ENCODE results near the gene PSG5.
"Not testable (repeated sequence)": the region's sequence is repeated elsewhere in the genome, so short reads cannot be mapped to it uniquely, and the experiment has no call there.

Gene PSG5

DNA sequence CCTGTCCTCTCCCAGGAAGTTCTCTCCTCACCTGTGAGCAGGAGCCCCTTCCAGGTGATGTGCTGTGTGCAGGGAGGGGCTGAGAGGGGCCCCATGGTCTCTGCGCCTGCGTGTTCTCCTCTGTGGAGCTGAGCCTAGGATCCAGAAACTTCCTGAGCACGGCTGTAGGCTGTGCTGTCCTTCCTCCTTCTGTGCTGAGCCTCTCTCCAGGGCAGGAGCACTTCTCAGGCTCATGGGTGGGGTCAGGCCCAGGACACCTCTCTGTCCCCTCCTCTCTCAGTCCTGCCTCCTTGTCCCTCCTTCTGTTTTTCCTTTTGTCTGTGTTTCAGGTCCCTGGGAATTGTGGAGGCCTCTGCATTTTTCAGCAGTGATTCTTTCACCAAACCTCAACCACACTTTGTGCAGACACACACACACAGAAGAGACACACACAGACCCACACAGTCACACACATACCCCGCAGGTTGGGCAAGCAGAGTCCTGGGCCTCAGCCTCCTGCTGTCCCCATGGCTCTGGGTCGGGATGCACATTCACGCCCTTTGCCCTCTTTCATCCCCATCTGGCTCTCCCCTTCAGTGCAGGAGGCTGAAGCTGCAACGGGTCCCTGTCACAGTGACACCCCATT is at the start of gene PSG5:
Gene PSG5, minus strand, starts transcription at position 226 of the 625 bp plus-strand sequence. Its CDS starts 131 bp downstream, at position 95.
- DNase-seq (ENCODE audit: low read depth) = not testable (repeated sequence)

DNA sequence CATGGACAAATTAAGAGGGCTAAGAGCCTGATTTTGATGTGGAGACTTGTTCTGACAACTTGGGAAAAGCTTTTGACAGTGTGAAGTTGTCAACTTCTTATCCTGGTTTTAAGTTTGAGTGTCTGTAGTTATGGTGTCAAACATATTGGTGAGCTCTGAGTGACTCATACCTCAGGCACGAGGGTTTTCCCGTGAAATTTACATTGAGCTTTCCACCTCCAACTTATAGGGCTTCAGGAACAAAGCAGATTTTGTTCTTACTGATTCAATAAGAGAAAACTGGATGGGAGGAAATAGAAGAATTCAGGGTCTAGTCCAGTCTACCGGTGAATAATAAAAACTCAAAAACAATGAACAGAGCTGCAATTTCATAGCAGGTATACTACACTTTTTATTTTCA is 49.4 kb upstream of the PSG5 start:
- DNase-seq (ENCODE audit: low read depth) = not testable (repeated sequence)

DNA sequence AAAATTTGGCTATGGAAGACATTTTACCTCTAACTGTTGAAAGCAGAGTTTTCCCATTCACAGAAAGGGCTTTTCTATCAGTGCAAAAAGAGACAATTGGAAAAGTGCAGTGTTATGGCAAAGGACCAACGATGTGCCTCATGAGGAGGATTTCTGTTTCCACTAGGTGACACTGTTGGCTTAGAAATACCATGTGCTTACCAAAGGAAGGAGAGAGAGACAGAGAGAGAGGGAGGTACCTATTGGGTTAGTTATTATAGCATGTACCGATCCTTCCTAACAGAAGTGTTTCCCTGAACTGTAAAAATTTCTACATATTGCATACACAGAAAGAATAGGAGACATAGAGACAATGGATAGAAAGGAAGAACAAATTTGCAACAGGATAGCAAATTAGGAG is 43.0 kb upstream of the PSG5 start:
- no peak for DNase-seq (ENCODE audit: low read depth)

DNA sequence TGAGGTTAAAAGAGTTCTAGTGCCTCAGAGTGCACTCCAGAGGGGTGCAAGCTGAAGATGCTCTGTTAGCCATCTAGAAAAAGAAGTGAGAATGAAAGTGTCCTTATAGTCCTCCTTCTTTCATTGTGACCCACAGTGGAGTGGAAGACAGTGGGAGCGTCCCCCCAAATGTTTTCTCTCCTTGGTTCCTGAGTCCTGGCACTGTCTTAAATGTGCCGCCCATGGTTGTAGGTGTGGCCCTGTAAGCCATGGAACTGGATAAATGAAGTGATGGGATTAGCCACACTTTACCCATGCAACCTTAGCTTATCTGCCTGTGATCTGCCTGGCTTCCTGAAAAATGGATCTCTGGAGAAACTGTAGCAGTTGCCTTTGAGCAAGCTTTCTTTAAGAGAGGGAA is 42.4 kb upstream of the PSG5 start:
- not testable (repeated sequence) for DNase-seq (ENCODE audit: low read depth)

DNA sequence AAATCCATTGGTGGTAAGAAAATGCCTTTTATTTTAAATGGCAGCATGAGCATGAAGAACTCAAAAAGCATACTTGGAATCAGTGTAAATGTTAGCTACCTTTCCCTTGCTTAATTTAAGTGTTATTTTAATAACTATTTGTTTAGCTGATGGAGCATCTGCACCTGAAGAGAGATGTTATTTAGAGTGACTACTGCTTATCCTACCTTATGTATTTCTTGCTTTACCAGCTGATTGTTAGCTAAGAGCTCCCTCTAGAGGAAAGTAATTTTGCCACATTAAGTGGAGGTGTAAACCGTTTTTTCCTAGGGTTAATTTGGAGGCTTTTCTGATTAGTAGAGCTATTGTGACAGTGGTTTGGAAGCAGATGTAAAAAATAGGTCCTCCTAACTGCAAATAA is 40.6 kb upstream of the PSG5 start:
- not testable (repeated sequence) for DNase-seq (ENCODE audit: low read depth)

DNA sequence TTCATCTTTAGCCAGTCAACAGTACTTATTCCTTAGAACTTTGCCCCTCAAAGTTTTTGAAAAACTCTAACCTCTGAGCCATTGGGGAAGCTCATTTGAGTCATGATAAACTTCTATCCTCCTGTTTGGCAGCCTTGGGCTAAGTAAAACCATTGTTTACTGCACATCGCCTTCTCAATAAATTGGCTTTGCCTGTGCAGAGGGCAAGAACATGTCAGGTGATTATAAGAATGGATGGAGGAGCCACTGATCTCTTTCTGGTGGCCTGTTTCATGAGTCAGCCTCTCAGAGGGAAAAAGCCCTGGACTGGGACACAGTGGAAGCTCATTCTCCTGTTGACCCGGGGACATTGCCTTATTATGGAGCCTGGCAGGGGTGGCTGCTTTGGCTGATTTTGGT is 38.5 kb upstream of the PSG5 start:
- no peak for DNase-seq (ENCODE audit: low read depth)

DNA sequence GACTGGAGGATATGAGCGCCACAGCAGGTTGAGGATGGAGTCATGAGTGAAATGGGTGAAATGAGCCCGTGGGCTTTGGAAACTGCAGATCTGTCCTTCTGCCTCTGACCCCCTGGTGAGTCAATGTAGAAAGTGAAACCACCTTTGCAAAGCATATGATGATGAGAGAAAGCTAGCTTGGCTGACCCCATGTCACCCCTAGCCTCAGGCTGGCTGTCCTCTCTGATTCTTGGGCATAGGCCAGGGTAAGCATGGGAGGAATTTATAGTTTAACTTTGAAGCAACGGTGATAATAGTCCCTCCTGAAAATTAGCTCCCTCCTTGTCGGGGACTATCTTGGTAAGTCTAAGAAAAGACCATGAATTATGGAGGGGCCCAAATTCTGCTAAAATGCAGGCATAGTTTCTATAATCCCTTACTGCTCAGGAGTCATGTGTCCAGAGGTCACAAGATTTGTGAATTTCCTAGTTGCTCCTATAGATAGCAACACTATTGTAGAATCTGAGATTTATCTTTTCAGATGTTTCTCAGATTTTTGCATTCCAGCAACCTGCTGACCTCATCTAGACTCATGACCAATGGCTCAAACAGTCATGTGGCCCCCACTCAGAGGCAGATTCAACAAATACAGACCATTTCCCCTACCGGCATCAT is 38.0 kb upstream of the PSG5 start:
- DNase-seq (ENCODE audit: low read depth) = not testable (repeated sequence)

DNA sequence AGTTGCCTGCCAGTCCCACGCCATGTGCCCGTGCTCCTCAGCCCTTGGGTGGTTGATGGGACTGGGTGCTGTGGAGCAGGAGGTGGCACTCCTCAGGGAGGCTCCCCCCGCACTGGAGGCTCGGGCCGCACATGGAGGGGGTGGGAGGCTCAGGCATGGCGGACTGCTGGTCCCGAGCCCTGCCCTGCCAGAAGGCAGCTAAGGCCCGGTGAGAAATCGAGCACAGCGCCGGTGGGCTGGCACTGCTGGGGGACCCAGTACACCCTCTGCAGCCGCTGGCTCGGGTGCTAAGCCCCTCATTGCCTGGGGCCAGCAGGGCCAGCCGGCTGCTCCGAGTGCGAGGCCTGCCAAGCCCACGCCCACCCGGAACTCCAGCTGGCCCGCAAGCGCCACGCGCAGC is 35.6 kb upstream of the PSG5 start:
- not testable (repeated sequence) for DNase-seq (ENCODE audit: low read depth)

DNA sequence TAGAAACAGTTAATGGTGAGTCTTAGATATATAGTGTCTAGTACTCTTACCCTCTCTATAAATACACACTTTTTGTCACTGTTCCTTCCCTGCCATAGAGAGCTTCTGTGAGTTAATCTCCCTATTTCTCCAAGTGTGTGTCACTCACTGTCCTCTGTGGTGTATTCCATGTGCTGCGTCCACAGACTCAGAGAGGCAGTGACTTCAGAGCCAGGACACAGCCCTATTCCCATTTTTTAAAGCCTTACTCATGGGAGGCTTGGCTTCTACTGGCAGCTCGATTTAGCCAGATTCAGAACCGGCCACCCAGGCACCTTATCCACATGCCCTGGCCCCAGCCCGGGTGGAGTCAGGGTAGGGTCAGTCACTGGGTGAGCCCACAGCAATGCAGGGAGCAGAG is 32.8 kb upstream of the PSG5 start:
- DNase-seq (ENCODE audit: low read depth) = not testable (repeated sequence)

DNA sequence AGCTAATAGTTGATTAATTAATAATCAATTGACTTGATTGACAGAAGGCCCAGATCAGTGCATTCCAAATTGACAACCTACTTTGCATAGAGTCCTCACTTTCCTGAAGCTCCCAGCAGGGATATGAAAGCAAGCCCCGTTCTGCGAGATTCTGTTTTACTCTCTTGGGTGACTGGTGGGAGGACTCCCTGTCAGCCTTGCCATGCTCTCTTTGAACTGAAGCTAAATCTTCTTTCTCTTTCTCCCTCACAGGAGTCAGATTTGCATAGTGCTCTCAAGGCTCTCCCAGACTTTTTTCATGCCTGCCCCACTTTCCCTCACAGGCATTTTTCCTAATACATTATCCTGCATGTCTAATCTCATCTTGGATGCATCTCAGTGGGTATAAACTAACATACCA is 29.5 kb upstream of the PSG5 start:
- not testable (repeated sequence) for DNase-seq (ENCODE audit: low read depth)

DNA sequence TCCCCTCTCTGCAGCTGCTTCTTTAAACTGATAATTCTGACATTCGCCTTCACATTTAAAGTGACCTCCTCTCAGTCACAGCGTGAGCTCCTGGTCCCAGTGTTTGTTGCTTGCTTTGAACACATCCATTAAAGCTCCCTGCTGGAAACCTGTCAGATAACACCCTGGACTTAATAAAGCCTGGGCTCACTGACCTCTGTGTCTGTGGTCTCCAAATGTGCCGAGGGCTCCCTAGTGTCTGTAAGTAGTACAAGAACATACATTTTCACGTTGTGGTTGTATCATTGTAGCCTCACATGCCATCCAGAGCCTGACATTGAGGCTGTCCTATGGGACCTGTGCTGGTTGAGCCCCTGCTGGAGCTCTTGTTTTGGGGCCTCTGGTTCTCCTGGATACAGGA is 21.7 kb upstream of the PSG5 start:
- DNase-seq (ENCODE audit: low read depth) = no peak

DNA sequence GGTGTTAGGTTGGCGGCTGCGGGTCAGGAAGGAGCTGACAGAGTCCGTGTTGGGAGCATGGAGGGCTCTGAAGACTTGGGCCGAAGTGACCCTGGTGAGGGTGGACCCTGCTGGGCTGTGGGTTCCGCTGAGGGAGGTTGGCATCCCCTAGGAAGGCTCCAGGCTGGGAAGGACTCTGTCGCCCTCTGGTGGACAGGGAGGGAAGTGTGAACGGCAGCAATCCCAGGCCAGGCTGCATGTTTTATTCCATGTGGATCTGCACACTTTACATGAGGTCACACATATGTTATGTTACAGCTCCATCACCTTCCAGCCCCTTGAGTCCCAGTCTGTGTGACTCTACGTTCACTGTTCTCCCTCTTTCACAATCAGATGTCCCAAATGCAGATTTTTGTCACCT is 20.8 kb upstream of the PSG5 start:
- DNase-seq (ENCODE audit: low read depth) = not testable (repeated sequence)

DNA sequence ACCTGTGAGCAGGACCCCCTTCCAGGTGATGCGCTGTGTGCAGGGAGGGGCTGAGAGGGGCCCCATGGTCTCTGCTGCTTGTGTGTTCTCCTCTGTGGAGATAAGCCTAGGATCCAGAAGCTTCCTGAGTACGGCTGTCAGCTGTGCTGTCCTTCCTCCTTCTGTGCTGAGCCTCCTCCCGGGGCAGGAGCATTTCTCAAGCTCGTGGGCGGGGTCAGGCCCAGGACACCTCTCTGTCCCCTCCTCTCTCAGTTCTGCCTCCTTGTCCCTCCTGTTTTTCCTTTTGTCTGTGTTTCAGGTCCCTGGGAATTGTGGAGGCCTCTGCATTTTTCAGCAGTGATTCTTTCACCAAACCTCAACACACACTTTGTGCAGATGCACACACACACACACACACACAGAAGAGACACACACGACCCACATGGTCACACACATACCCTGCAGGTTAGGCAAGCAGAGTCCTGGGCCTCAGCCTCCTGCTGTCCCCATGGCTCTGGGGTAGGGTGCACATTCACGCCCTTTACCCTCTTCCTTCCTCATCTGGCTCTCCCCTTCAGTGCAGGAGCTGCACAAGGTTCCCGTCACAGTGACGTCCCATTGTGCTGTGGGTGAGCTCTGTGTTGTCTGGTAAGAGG is 19.3 kb upstream of the PSG5 start, which contains the start of gene PSG4:
Gene PSG4, minus strand, starts transcription at position 168 of the 635 bp plus-strand sequence. Its CDS starts 102 bp downstream, at position 66.
- not testable (repeated sequence) for DNase-seq (ENCODE audit: low read depth)

DNA sequence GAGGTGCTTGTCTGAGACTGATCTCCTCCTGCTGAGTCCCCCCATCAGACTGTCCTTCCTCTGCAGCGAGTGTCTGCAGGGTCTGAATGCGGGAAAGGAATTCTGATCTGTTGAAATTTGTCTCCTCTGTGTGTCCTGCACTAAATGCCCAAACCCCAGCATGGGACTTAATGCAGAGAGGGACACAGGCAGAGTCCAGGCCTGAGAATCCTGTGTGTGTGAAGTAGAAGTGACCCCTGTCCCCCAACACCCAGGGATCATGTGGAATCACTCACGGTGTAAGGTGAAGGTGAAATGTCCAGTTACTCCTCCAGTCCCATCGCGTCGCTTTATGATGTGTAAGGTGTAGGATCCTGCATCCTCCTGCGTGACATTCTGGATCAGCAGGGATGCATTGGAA is 17.3 kb upstream of the PSG5 start:
- not testable (repeated sequence) for DNase-seq (ENCODE audit: low read depth)

DNA sequence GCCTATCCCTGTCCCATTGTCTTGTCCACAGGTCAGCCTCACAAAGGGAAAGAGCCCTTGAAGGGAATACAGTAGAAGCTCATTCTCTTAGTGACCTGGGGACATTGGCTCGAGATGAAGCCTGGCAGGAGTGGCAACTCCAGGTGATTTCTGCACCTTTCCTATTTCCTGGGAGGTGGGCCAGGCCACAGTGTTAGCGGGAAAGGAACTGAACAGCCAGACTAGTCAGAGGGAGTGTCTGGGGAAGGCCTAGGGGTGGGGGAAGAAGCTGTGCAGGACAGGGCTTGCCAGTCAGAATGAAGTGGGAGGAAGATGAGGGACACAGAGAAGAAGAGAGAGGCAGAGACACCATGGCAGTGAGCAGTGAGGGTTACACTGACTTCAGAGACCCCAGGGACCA is 15.6 kb upstream of the PSG5 start:
- DNase-seq (ENCODE audit: low read depth) = not testable (repeated sequence)

DNA sequence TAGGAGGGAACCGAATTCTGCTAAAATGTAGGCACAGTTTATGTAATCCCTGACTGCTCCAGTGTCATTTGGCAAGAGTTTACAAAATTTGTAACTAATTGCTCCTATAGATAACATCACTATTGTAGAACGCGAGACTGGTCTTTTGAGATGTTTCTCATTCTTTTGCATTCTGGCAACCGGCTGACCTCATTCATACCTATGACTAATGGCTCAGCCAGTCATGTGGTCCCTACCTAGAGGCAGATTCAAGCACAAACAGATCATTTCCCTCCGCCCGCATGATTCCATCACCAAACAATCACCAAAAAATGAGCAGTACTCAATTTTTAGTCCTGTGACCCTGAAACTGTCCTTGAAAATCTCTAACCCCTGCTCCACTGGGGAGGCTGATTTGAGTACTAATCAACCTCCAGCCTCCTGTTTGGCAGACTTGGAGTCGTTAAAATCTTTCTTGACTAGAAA is 15.0 kb upstream of the PSG5 start:
- DNase-seq (ENCODE audit: low read depth) = not testable (repeated sequence)

DNA sequence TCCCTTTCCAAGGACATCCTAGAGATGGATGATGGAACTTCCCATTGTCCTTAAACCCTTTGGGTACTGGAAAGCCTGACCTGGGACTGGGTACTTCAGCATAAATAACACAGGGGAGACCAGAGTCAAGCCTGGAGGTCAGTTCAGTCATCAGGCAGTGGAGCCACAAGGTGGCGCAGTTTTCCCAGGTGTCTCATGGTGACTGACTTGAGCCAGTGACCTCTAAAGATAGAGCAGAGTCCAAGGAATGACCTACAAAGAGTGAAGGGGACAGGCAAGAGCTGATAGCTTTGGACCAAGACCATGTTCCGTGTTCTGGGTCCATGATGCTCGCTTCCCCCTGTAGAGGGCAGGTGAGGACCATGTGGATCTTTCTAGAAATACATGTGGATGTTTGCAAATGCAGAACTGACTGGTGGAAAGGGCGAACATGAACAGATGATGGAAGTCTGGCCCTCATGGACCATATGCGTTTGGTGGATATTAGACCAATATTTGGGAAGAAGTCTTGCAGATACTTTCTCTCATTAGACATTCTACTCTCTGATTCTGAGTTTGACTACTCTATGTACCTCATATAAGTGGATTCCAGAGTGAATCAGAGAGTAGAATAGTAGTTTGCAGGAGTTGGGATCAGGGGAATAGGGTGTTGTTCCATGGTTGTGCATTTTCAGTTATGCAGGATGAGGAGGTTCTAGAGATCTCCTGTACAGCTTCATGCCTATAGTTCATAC is 12.5 kb upstream of the PSG5 start:
- DNase-seq (ENCODE audit: low read depth) = not testable (repeated sequence)

DNA sequence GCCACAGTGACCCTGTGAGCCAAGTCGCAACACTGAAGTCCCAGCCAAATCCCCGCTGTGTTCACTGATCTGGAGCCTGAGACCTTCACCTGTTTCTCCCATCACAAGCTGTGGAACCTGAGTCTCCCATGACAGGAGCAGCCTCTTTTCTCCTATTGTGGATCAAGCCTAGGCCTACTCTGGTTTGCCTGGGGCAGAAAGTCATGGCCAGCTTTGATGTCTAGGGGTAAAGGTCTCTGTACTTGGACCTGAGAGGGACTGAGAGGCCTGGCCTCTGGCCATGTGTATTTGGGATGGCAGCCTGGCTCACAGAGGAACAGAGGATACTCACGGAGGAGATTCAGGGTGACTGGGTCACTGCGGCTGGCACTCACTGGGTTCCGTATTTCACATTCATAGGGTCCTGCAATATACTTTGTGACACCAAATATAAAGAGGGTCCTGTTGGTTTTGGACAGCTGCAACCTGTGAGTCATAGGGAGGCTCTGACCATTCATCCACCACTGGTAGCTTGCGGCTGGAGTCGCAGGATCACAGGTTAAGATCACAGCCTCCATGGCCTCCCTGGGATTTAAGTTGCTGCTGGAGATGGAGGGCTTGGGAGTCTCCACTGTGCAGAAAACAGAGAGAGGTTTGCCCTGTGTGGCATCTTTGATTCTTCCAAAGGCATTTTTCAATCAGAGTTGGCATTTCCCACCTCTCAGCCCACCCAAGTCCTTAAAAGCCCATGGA is 11.5 kb upstream of the PSG5 start:
- not testable (repeated sequence) for DNase-seq (ENCODE audit: low read depth)

DNA sequence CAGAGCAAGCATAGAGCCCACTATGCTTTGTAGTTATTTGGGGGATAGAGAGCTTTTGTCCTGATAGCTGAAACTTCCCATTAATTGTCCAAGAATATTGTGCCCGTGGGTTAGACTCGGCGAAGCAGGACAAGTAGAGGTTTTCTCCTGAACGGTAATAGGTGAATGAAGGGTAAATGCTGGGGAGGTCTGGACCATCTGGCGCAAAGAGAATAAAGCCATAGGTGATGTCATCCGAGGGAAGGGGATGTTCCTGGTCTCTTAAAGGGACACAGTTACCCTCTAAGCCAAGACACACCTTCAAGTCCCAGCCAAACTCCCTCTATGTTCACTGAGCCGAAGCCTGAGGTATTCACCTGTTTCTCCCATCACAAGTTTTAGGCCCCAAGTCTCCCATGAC is 8.1 kb upstream of the PSG5 start:
- not testable (repeated sequence) for DNase-seq (ENCODE audit: low read depth)

DNA sequence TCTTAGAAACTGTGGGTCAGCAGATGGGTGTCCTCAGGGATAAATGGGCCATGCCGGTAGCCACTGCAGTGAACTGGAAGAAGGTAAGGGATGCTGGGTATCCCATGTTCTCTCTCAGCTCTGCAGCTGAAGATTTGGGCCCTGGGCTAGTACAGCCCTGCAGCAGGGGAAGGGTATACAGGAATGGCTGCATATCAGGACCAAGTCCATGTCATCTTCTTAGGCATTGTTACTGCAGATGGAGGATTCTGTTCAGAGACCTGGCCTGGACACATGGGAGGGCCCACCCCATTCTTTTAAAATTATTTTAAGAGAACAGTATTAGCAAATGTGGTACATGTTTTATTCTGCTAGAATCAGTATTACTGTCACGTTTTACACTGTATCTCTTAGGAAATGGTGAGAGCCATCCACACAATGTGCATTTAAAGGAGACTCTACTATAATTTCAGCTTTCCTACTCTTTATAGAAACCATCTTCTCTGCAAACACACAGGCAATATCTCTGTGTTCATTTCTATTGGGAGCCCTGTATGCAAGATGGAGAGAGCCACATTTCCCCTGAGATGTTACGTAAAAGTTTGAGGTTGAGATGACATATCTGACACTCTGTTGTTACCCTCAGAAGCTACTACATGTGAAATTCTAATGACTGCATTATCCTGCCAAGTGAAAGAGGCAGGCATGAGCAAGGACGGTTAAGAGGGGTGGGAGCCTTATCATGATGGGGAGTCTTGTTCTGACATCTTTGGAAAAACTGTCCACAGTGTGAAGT is 6.2 kb upstream of the PSG5 start:
- DNase-seq (ENCODE audit: low read depth) = not testable (repeated sequence)

DNA sequence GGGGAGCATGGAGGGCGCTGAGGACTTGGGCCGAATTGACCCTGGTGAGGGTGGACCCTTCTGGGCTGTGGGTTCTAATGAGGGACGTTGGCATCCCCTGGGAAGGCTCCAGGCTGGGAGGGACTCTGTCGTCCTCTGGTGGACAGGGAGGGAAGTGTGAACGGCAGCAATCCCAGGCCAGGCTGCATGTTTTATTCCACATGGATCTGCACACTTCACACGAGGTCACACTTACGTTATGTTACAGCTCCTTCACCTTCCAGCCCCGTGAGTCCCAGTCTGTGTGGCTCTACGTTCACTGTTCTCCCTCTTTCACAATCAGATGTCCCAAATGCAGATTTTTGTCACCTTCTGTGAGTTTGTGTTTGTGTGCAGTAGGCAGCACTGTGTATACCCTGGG is 1.8 kb upstream of the PSG5 start:
- DNase-seq (ENCODE audit: low read depth) = not testable (repeated sequence)

Data from stimulated activated CD8-positive, alpha-beta memory T cell treated with anti-CD3 and anti-CD28 coated beads, Interleukin-12 subunit alpha, Interleukin-12 subunit beta, amount 100 ng/mL, for 4 hours (primary cell).